K562 (cell line): ENCODE results near the gene ANKDD1A. TPM values are rescaled to one million over a fixed set of nuclear protein-coding genes. Genes with fewer than 3 reads are reported as not detected.

Source experiments
- ATAC-seq: fragments of 200-7000 bp; cut with Tn5 transposase; 3 replicates; pipeline ENCODE4 v1.9.1; 2020; ENCODE audit warnings: moderate library complexity
- BruUV-seq: library from RNA; stranded (reverse); fragments of 400-500 nt; replicated peaks from 2 replicates; lab custom pipeline; 2021; lab: Mats Ljungman, UMichigan
- CTCF ChIA-PET: fragments of 300-600 bp; formaldehyde crosslinking; extraction: SDS; loops from one replicate; lab custom pipeline; 2021; ENCODE audit warnings: low intra/inter-chr PET ratio; lab: Yijun Ruan, JAX
- POLR2A ChIA-PET: fragments of 300-600, 350-650 bp; sonication (Branson Sonifier 250); formaldehyde crosslinking; extraction: SDS; loops from one replicate; lab custom pipeline; 2021; ENCODE audit warnings: antibody characterized with exemption, inconsistent platforms; lab: Yijun Ruan, JAX
- DNase-seq, 4 experiments: peaks; one replicate each; pipeline versions ENCODE4 v3.0.0 to v3.0.0-alpha.2; 2011 to 2018; ENCODE audit warnings: low spot score in 3 of 4, mixed read lengths in 3 of 4; ENCODE audit errors: extremely low read depth in 1 of 4
- FAIRE-seq: peaks from 2 replicates; lab custom pipeline; 2011; peaks lifted over from hg19 to GRCh38; lab: Jason Lieb, UNC
- H2AFZ ChIP-seq: 2 replicates; pipeline ENCODE4 v1.6.0; 2011; ENCODE audit warnings: low read depth, low read length, control low read depth, inconsistent platforms
- H3K27ac ChIP-seq: fragments of 200-600 bp; 3 replicates; pipeline ENCODE4 v1.8.0; 2011; ENCODE audit warnings: low read depth, mild to moderate bottlenecking, control low read depth, inconsistent platforms, low read length, moderate library complexity, mixed read lengths; ENCODE audit errors: extremely low read depth
- H3K27me3 ChIP-seq, 2 experiments: fragments of 300-600 bp in 1 of 2; 2 replicates in 1 of 2; 3 replicates in 1 of 2; pipeline versions ENCODE4 v1.6.0 to v1.8.0; 2011; ENCODE audit warnings: inconsistent platforms in 2 of 2, low read length in 2 of 2, mild to moderate bottlenecking in 1 of 2, mixed read lengths in 1 of 2, moderate library complexity in 1 of 2; ENCODE audit not compliant: control insufficient read depth in 2 of 2, insufficient read depth in 2 of 2
- H3K36me3 ChIP-seq: fragments of 300-600 bp; 3 replicates; pipeline ENCODE4 v1.8.0; 2011; ENCODE audit warnings: mild to moderate bottlenecking, low read length, inconsistent platforms; ENCODE audit not compliant: control insufficient read depth, insufficient read depth
- H3K4me1 ChIP-seq, 2 experiments: fragments of 200-600 bp in 1 of 2; replicated peaks in 1 of 2; 2 replicates in 1 of 2; 3 replicates in 1 of 2; pipeline versions ENCODE4 v1.5.1 to v1.8.0; 2011; ENCODE audit warnings: inconsistent platforms in 2 of 2, low read length in 2 of 2, mild to moderate bottlenecking in 1 of 2, mixed read lengths in 1 of 2, moderate library complexity in 1 of 2; ENCODE audit not compliant: control insufficient read depth in 2 of 2, insufficient read depth in 2 of 2
- H3K4me2 ChIP-seq: 2 replicates; pipeline ENCODE4 v1.6.1; 2011; ENCODE audit warnings: low read length, control low read depth, inconsistent platforms, mixed read lengths; ENCODE audit not compliant: insufficient read depth
- H3K4me3 ChIP-seq: fragments of 200-600 bp; sonication (generic), shearing (Covaris generic); 2 replicates; pipeline ENCODE4 v1.5.1; 2016; ENCODE audit warnings: control low read depth, inconsistent platforms
- H3K79me2 ChIP-seq: fragments of 200-600 bp; 3 replicates; pipeline ENCODE4 v1.8.0; 2011; ENCODE audit warnings: low read length, inconsistent platforms; ENCODE audit not compliant: control insufficient read depth, insufficient read depth
- H3K9ac ChIP-seq, 2 experiments: 2 replicates each; pipeline versions ENCODE4 v1.6.0 to v1.6.1; 2011; ENCODE audit warnings: low read depth in 2 of 2, low read length in 2 of 2, control low read depth in 1 of 2, inconsistent platforms in 1 of 2, mild to moderate bottlenecking in 1 of 2, mixed read lengths in 1 of 2; ENCODE audit not compliant: insufficient read depth in 1 of 2
- H3K9me1 ChIP-seq: one replicate; pipeline ENCODE4 v1.6.0; 2011; ENCODE audit warnings: inconsistent platforms, mild to moderate bottlenecking, low read length, moderate library complexity; ENCODE audit not compliant: control insufficient read depth, insufficient read depth
- H3K9me3 ChIP-seq: replicated peaks from 2 replicates; pipeline ENCODE4 v1.5.1; 2011; ENCODE audit warnings: low read depth, low read length, inconsistent platforms; ENCODE audit not compliant: control insufficient read depth, insufficient read depth
- H4K20me1 ChIP-seq: replicated peaks from 2 replicates; pipeline ENCODE4 v1.6.1; 2011; ENCODE audit warnings: low read length, inconsistent platforms, mixed read lengths; ENCODE audit not compliant: control insufficient read depth, insufficient read depth
- CCNT2 ChIP-seq: IDR thresholded peaks from 2 replicates; pipeline ENCODE4 v1.6.1; 2011; ENCODE audit warnings: borderline replicate concordance, low read depth, mild to moderate bottlenecking, moderate library complexity, mixed read lengths, low read length; ENCODE audit not compliant: insufficient read length; ENCODE audit errors: extremely low read depth
- KLF1 ChIP-seq: fragments of 450-650 bp; IDR thresholded peaks from 2 replicates; pipeline ENCODE4 v1.6.1; 2016; ENCODE audit warnings: missing genetic modification characterization, missing compliant biosample characterization
- NFXL1 ChIP-seq: fragments of 450-650 bp; formaldehyde crosslinking; IDR thresholded peaks from 2 replicates; pipeline ENCODE4 v1.4.0; 2021; ENCODE audit warnings: mild to moderate bottlenecking
- RBM17 ChIP-seq: fragments of 200-400 bp; formaldehyde crosslinking; IDR thresholded peaks from 2 replicates; pipeline ENCODE4 v1.6.1; 2017; ENCODE audit warnings: low read depth, mild to moderate bottlenecking, low read length, borderline replicate concordance
- SAFB ChIP-seq: fragments of 200-400 bp; formaldehyde crosslinking; IDR thresholded peaks from 2 replicates; pipeline ENCODE4 v1.6.1; 2017; ENCODE audit warnings: low read depth, low read length, borderline replicate concordance
- ZKSCAN3 ChIP-seq: fragments of 250-450 bp; sonication (Bioruptor Pico); IDR thresholded peaks from 2 replicates; pipeline ENCODE4 v1.4.0; 2020
- ZNF445 ChIP-seq: fragments of 250-450 bp; sonication (Bioruptor Pico); IDR thresholded peaks from 2 replicates; pipeline ENCODE4 v1.4.0; 2020; ENCODE audit warnings: low read depth, mild to moderate bottlenecking, moderate library complexity
- WGBS: fragments of 100-300 bp; shearing (Covaris generic); methylation state at CpG from one replicate; pipeline ENCODE4 v1.1.6; 2016; ENCODE audit warnings: low coverage, mixed read lengths; ENCODE audit not compliant: insufficient coverage; ENCODE audit errors: missing lambda C conversion rate; 5-methylcytosine and 5-hydroxymethylcytosine counted together
- in situ Hi-C: fragments of 300-500 bp; cut with MboI; formaldehyde crosslinking; loops from 4 replicates; pipeline ENCODE4 v1.15.0; 2018; ENCODE audit warnings: inconsistent platforms, mixed read lengths
- intact Hi-C: fragments of 100-400 bp; cut with micrococcal nuclease; formaldehyde crosslinking; loops from 2 replicates; pipeline ENCODE4 v1.14.2; 2022
- polyA plus RNA-seq, 8 experiments: library from polyadenylated mRNA; depleted of rRNA in 4 of 8; stranded (reverse) in 5 of 8; unstranded in 3 of 8; fragments of >200 nt; fragmentation: Nextera tagmentation in 2 of 8; fragmentation: Illumina TruSeq in 1 of 8; extraction: Ambion mirVana in 2 of 8; extraction: Trizol in 1 of 8; gene quantifications; 2 replicates each; pipeline versions ENCODE4 v1.2.1 to v1.2.3, GENCODE V29; 2011 to 2014; ENCODE audit warnings: inconsistent platforms in 1 of 8, missing spikeins in 1 of 8
- total RNA-seq, 7 experiments: library from RNA; depleted of rRNA in 6 of 7; stranded (reverse); fragments of >200 nt in 6 of 7; fragmentation: Illumina TruSeq in 2 of 7; extraction: Trizol in 2 of 7; gene quantifications; 2 replicates each; pipeline versions ENCODE4 v1.2.1 to v1.2.3, GENCODE V29; 2011 to 2021; ENCODE audit warnings: low replicate concordance in 1 of 7
- TF ChIP-seq, protein P1 (sequence below): fragments of 450-650 bp; formaldehyde crosslinking; IDR thresholded peaks from 2 replicates; pipeline ENCODE4 v1.4.0; 2022; ENCODE audit warnings: missing genetic modification characterization
- TF ChIP-seq, protein P2 (sequence below): fragments of 450-650 bp; IDR thresholded peaks from 2 replicates; pipeline ENCODE4 v1.7.0; 2016; ENCODE audit warnings: borderline replicate concordance
- TF ChIP-seq, protein P3 (sequence below): fragments of 450-650 bp; formaldehyde crosslinking; IDR thresholded peaks from 2 replicates; pipeline ENCODE4 v1.4.0; 2020; ENCODE audit warnings: mild to moderate bottlenecking
- TF ChIP-seq, protein P4 (sequence below): fragments of 250-450 bp; sonication (Bioruptor Pico); IDR thresholded peaks from 2 replicates; pipeline ENCODE4 v1.5.0; 2021
- TF ChIP-seq, protein P5 (sequence below), 2 experiments: fragments of 150-350 bp in 1 of 2; IDR thresholded peaks; 2 replicates each; pipeline ENCODE4 v1.6.1; 2012 to 2016; ENCODE audit warnings: low read depth in 2 of 2, low read length in 2 of 2, mild to moderate bottlenecking in 1 of 2, moderate library complexity in 1 of 2

Gene ANKDD1A
- total and polyA plus RNA-seq, 9 of the 15 experiments (the other 6 are each of a cell fraction or from before 2014, with no cell fraction given) = 0.08 to 0.80 (median 0.43) TPM

DNA sequence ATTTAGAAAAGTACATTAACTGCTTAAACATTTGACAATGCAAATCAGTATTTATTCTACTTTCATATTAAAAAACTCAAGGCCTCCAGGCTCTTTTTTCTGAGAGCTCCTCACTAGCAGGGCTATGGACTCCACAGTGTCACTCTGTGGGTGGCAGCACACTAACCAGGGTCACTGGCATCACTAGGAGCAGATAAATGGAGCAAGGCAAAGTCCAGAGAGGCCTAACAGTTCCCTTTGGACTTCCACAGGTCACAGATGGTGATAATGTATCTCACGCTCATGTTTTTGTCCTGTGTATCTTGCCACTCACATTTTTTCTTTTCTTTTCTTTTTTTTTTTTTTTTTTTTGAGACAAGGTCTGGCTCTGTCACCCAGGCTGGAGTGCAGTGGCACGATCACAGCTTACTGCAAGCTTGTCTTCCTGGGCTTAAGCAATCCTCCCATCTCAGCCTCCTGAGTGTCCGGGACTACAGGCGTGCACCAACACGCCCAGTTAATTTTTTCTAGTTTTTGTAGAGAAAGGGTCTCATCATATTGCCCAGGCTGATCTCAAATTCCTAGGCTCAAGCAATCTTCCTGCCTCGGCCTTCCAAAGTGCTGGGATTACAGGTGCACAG, 70.2 kb downstream of the ANKDD1A start:
- Histone ChIP-seq H3K4me3 (no peak overlapping the region), H3K9ac (no peak overlapping the region), H3K4me2 (no peak overlapping the region), H3K9me1 (no peaks in the 10 kb centered on the region), H3K9me3 (no peaks in the 10 kb centered on the region), H3K4me1 (no peaks in the 10 kb centered on the region), H3K27ac (no peak overlapping the region), H3K27me3 (no peaks in the 10 kb centered on the region), H3K79me2 (peaks cover 1% of the 10 kb centered on the region; the same call in 1 of the 3 replicates), H4K20me1 (no peaks in the 10 kb centered on the region), H2AFZ (no peak overlapping the region), H3K36me3 (peaks cover 46% of the 10 kb centered on the region; the same call in 2 of the 3 replicates)
- DNase-seq = no peak
- no peak for ATAC-seq
- TF ChIP-seq, protein P1, sequence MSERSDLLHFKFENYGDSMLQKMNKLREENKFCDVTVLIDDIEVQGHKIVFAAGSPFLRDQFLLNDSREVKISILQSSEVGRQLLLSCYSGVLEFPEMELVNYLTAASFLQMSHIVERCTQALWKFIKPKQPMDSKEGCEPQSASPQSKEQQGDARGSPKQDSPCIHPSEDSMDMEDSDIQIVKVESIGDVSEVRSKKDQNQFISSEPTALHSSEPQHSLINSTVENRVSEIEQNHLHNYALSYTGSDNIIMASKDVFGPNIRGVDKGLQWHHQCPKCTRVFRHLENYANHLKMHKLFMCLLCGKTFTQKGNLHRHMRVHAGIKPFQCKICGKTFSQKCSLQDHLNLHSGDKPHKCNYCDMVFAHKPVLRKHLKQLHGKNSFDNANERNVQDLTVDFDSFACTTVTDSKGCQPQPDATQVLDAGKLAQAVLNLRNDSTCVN (CRISPR knock-in tag) = no peak
- TF ChIP-seq CCNT2 = no peak
- no peak for TF ChIP-seq ZKSCAN3 (CRISPR knock-in tag)
- TF ChIP-seq, protein P2, sequence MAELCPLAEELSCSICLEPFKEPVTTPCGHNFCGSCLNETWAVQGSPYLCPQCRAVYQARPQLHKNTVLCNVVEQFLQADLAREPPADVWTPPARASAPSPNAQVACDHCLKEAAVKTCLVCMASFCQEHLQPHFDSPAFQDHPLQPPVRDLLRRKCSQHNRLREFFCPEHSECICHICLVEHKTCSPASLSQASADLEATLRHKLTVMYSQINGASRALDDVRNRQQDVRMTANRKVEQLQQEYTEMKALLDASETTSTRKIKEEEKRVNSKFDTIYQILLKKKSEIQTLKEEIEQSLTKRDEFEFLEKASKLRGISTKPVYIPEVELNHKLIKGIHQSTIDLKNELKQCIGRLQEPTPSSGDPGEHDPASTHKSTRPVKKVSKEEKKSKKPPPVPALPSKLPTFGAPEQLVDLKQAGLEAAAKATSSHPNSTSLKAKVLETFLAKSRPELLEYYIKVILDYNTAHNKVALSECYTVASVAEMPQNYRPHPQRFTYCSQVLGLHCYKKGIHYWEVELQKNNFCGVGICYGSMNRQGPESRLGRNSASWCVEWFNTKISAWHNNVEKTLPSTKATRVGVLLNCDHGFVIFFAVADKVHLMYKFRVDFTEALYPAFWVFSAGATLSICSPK = no peak
- TF ChIP-seq SAFB = no peak
- no peak for TF ChIP-seq ZNF445 (CRISPR knock-in tag)
- no peak for TF ChIP-seq NFXL1 (CRISPR knock-in tag)
- no peak for TF ChIP-seq KLF1 (tag)
- TF ChIP-seq, protein P3, sequence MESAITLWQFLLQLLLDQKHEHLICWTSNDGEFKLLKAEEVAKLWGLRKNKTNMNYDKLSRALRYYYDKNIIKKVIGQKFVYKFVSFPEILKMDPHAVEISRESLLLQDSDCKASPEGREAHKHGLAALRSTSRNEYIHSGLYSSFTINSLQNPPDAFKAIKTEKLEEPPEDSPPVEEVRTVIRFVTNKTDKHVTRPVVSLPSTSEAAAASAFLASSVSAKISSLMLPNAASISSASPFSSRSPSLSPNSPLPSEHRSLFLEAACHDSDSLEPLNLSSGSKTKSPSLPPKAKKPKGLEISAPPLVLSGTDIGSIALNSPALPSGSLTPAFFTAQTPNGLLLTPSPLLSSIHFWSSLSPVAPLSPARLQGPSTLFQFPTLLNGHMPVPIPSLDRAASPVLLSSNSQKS (CRISPR knock-in tag) = no peak
- TF ChIP-seq, protein P4, sequence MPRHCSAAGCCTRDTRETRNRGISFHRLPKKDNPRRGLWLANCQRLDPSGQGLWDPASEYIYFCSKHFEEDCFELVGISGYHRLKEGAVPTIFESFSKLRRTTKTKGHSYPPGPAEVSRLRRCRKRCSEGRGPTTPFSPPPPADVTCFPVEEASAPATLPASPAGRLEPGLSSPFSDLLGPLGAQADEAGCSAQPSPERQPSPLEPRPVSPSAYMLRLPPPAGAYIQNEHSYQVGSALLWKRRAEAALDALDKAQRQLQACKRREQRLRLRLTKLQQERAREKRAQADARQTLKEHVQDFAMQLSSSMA = no peak
- TF ChIP-seq, protein P5, sequence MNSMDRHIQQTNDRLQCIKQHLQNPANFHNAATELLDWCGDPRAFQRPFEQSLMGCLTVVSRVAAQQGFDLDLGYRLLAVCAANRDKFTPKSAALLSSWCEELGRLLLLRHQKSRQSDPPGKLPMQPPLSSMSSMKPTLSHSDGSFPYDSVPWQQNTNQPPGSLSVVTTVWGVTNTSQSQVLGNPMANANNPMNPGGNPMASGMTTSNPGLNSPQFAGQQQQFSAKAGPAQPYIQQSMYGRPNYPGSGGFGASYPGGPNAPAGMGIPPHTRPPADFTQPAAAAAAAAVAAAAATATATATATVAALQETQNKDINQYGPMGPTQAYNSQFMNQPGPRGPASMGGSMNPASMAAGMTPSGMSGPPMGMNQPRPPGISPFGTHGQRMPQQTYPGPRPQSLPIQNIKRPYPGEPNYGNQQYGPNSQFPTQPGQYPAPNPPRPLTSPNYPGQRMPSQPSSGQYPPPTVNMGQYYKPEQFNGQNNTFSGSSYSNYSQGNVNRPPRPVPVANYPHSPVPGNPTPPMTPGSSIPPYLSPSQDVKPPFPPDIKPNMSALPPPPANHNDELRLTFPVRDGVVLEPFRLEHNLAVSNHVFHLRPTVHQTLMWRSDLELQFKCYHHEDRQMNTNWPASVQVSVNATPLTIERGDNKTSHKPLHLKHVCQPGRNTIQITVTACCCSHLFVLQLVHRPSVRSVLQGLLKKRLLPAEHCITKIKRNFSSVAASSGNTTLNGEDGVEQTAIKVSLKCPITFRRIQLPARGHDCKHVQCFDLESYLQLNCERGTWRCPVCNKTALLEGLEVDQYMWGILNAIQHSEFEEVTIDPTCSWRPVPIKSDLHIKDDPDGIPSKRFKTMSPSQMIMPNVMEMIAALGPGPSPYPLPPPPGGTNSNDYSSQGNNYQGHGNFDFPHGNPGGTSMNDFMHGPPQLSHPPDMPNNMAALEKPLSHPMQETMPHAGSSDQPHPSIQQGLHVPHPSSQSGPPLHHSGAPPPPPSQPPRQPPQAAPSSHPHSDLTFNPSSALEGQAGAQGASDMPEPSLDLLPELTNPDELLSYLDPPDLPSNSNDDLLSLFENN (IDR thresholded peaks at IDR 0.05; ENCODE audit: low read depth in 2 of 2, low read length in 2 of 2) = no peak
- no peak for TF ChIP-seq RBM17
- BruUV-seq = no TSS peak
- WGBS = 92% methylated on average over 4 of the region's 6 CpGs
- POLR2A ChIA-PET = interaction anchor here (0.7 to 1.2 kb wide), 2 partner anchors 12 to 25 kb away, joined by 3 to 4 read pairs; no protein-coding TSS in a partner anchor
- intact Hi-C loops = no loop called here
- CTCF ChIA-PET = no interaction called here
- in situ Hi-C loops = no loop called here
- FAIRE-seq = no peak
